ENCODE measurements around the gene HUNK. TPM values are rescaled to one million over a fixed set of nuclear protein-coding genes. Genes with fewer than 3 reads are reported as not detected.
"Not testable (repeated sequence)": the region's sequence is repeated elsewhere in the genome, so short reads cannot be mapped to it uniquely, and the experiment has no call there.

The HUNK gene
- total RNA-seq, 1 donor from 2014 or later: 0.51 TPM

DNA sequence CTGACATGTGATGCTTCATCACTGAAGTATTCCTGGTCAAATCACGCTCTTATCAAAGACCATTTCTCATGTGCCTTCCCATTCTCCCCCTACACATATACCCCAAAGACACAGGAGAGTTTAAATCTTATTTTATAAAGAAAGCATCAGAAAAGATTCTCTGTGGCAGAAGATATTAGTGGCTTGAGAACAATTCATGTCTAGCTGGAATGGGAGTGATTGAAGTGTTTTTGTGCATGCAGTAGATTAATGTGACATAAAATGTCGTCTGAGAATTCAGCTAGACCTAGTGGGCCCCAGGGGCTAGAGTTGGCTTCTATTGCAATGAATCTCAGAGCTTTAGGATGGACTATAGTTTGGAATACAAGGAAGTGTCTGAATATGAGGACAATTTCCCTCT lies 163.9 kb downstream of the HUNK start:
- POLR2A ChIA-PET: no interaction called here
- Mint-ChIP-seq H3K4me3 (no peak overlapping the region), H3K4me1 (no peaks in the 10 kb centered on the region), H3K27me3 (peaks cover 13% of the 10 kb centered on the region), H3K9me3 (no peaks in the 10 kb centered on the region), H3K27ac (no peak overlapping the region), H3K36me3 (ENCODE audit: low read depth) (no peaks in the 10 kb centered on the region)
- TF ChIP-seq, protein P1, sequence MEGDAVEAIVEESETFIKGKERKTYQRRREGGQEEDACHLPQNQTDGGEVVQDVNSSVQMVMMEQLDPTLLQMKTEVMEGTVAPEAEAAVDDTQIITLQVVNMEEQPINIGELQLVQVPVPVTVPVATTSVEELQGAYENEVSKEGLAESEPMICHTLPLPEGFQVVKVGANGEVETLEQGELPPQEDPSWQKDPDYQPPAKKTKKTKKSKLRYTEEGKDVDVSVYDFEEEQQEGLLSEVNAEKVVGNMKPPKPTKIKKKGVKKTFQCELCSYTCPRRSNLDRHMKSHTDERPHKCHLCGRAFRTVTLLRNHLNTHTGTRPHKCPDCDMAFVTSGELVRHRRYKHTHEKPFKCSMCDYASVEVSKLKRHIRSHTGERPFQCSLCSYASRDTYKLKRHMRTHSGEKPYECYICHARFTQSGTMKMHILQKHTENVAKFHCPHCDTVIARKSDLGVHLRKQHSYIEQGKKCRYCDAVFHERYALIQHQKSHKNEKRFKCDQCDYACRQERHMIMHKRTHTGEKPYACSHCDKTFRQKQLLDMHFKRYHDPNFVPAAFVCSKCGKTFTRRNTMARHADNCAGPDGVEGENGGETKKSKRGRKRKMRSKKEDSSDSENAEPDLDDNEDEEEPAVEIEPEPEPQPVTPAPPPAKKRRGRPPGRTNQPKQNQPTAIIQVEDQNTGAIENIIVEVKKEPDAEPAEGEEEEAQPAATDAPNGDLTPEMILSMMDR (IDR thresholded peaks at IDR 0.05): no peak
- CTCF ChIA-PET: no interaction called here
- no peak for ATAC-seq (ENCODE audit: low read depth)
- intact Hi-C loops (cut with micrococcal nuclease): no loop called here
- no peak for DNase-seq

GRCh38 chr21:32038751-32039150 lies 165.9 kb downstream of the HUNK start:
- peaks cover 13% of the 10 kb centered on the region for H3K27me3 Mint-ChIP-seq
- not testable (repeated sequence) for H3K27ac Mint-ChIP-seq; H3K36me3 Mint-ChIP-seq (ENCODE audit: low read depth)

DNA sequence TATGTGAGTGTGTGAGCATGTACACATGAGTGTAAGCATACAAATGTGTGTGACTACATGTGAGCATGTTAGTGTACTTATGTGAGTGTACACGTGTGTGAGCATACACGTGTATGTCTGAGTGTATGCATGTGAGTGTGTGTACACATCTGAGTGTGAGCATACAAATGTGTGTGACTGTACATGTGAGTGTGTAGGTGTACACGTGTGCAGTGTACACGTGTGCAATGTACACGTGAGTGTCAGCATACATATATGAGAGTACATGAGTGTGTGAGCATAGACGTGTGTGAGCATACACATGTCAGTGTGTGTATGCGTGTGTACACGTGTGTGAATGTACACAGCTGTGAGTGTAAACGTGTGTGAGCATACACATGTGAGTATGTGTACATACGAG lies 170.6 kb downstream of the HUNK start:
- Mint-ChIP-seq H3K36me3 (ENCODE audit: low read depth) (no peaks in the 10 kb centered on the region), H3K4me3 (no peak overlapping the region), H3K27me3 (peaks cover 13% of the 10 kb centered on the region), H3K4me1 (no peaks in the 10 kb centered on the region), H3K27ac (no peak overlapping the region), H3K9me3 (no peaks in the 10 kb centered on the region)
- intact Hi-C loops (cut with micrococcal nuclease): no loop called here
- DNase-seq (no peak), ATAC-seq (ENCODE audit: low read depth) (no peak)
- POLR2A ChIA-PET: no interaction called here
- CTCF ChIA-PET: no interaction called here
- TF ChIP-seq, protein P1 (IDR thresholded peaks at IDR 0.05): no peak

More at GRCh38 chr21:32038751-32039150, 165.9 kb downstream of the HUNK start:
- H3K4me3 Mint-ChIP-seq; H3K9me3 Mint-ChIP-seq; intact Hi-C loops (cut with micrococcal nuclease); DNase-seq; H3K4me1 Mint-ChIP-seq; POLR2A ChIA-PET; ATAC-seq (ENCODE audit: low read depth); CTCF ChIA-PET: not testable (repeated sequence)

DNA sequence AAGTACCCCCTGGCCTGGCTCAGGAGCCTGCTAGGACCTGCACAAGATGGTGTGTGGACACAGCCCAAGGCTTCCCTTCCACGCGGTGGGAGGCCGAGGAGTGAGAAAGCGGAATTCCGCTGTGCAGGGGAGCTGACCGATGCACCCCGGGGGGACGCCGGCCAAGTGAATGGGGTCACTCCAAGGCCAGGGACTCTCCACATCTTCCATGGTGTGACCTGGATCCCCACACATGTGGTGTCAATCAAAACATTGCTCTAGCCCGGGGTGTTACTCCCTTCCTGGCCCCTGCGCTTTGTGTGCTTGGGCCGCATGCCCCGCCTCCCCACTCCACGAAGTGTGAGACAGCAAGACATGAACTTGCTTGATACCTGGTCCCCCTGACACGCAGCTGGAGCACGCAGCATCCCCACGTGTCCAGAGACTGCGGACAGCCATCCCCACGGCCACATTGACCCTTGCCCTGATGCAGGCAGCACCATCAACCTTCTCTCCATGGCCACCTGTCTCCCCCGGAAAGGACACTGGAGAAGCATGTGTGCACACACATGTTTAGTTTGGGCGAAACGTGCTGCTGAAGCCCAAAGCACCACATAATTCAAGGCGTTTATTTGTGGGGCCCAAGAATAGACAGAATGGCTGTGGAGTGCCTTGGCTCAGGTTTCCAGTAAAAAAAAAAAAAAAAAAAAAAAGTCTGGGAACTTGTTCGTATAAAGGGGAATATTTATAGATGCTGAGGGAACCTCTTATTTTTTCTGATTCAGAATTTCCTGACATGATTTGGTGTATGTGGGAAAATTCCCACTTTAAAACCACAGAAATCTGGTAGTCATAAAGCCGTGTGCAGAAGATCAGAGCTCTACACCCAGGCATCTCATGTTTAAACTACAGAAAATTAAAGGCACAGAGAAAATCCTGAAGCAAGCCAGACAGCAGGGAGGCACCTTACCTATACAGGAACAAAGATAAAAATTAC lies 171.7 kb downstream of the HUNK start:
- DNase-seq (no peak), ATAC-seq (ENCODE audit: low read depth) (no peak)
- ChIA-PET CTCF (no interaction called here), POLR2A (no interaction called here)
- H3K36me3 Mint-ChIP-seq (ENCODE audit: low read depth): no peaks in the 10 kb centered on the region
- H3K4me3 Mint-ChIP-seq: no peak overlapping the region
- intact Hi-C loops (cut with micrococcal nuclease): no loop called here
- H3K27me3 Mint-ChIP-seq: peaks cover 9% of the 10 kb centered on the region
- no peak overlapping the region for H3K27ac Mint-ChIP-seq
- H3K9me3 Mint-ChIP-seq: no peaks in the 10 kb centered on the region
- TF ChIP-seq, protein P1 (IDR thresholded peaks at IDR 0.05): no peak
- H3K4me1 Mint-ChIP-seq: no peaks in the 10 kb centered on the region

- intact Hi-C loops (cut with micrococcal nuclease): no loop called here
- H3K4me3 Mint-ChIP-seq: no peak overlapping the region
- no peak for ATAC-seq (ENCODE audit: low read depth)
- no peak for DNase-seq
- H3K36me3 Mint-ChIP-seq (ENCODE audit: low read depth): no peaks in the 10 kb centered on the region
- H3K27ac Mint-ChIP-seq: no peak overlapping the region
- H3K9me3 Mint-ChIP-seq: peaks cover 3% of the 10 kb centered on the region
- ChIA-PET CTCF (no interaction called here), POLR2A (no interaction called here)
- no peaks in the 10 kb centered on the region for H3K4me1 Mint-ChIP-seq
- TF ChIP-seq, protein P1 (IDR thresholded peaks at IDR 0.05): no peak
- no peaks in the 10 kb centered on the region for H3K27me3 Mint-ChIP-seq
Measured at GRCh38 chr21:32046191-32046590, 173.4 kb downstream of the HUNK start.
